LNCAP (cell line): Measurements from ENCODE around the gene STX2.

Source experiments
- TF ChIP-seq, protein P1 (sequence below): fragments of 450-650 bp; IDR thresholded peaks from 2 replicates; pipeline ENCODE4 v1.5.1; 2017; ENCODE audit warnings: mild to moderate bottlenecking

Gene STX2

DNA sequence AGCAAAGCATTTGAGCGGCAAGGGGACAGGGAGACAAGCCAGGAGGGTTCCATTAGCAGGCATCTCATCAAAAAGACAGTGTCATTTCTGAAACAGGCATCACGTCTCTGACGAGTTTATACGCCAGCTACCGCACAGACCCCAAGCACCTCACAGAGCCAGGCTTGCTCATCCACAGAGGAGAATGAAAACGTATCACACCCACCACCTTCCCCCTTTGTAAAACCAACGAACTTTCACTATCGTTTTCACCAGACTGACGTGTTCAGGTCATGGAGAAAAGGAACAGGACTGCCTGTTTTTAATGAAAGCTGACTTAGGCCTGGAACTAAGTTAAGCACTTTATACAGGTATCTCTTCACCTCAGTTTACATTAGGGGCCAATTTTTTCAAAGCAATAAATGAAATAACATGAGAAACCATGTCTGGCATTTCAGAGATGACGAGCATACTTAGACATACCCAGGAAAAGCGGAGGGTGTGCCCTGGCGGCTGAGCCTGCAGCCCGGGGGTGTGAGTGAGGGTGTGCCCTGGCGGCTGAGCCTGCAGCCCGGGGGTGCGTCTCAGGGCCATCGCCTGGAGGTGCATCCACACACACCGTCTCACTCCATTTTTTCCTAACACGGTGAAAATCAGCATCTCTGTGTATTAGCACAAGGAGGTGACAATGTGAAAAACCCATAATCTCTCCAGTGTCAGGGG lies 41.9 kb downstream of the STX2 start:
- TF ChIP-seq, protein P1, sequence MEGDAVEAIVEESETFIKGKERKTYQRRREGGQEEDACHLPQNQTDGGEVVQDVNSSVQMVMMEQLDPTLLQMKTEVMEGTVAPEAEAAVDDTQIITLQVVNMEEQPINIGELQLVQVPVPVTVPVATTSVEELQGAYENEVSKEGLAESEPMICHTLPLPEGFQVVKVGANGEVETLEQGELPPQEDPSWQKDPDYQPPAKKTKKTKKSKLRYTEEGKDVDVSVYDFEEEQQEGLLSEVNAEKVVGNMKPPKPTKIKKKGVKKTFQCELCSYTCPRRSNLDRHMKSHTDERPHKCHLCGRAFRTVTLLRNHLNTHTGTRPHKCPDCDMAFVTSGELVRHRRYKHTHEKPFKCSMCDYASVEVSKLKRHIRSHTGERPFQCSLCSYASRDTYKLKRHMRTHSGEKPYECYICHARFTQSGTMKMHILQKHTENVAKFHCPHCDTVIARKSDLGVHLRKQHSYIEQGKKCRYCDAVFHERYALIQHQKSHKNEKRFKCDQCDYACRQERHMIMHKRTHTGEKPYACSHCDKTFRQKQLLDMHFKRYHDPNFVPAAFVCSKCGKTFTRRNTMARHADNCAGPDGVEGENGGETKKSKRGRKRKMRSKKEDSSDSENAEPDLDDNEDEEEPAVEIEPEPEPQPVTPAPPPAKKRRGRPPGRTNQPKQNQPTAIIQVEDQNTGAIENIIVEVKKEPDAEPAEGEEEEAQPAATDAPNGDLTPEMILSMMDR: no peak

DNA sequence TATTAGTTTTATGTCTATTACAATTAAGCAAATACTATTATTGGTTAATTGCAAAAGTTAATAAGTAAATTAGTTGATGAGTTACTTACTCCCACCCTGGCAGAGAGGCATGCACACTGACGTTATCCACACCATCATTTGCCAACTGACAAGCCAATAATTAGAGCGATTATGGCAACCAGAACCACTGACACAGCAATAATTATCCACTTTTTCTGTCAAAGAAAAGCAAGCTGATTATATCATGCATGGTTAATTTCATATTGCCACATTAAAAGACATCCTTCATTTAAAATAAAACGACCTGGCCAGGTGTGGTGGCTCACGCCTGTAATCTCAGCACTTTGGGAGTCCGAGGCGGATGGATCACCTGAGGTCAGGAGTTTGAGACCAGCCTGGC lies 43.1 kb downstream of the STX2 start:
- TF ChIP-seq, protein P1: no peak

DNA sequence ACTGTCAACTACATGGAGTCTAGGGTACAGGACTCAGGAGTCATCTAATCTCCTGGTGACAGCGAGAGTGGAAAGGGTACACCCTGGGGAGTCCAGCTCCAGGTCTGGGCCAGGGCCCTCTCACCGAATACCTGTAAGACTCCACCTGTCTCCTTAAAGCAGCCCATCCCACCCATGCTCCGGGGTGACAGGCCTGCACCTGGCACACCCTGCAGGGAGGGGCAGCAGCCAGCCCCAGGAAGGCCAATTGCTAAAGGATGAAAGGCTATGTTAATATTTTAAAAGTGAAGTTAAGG lies 45.5 kb downstream of the STX2 start:
- TF ChIP-seq, protein P1: no peak

DNA sequence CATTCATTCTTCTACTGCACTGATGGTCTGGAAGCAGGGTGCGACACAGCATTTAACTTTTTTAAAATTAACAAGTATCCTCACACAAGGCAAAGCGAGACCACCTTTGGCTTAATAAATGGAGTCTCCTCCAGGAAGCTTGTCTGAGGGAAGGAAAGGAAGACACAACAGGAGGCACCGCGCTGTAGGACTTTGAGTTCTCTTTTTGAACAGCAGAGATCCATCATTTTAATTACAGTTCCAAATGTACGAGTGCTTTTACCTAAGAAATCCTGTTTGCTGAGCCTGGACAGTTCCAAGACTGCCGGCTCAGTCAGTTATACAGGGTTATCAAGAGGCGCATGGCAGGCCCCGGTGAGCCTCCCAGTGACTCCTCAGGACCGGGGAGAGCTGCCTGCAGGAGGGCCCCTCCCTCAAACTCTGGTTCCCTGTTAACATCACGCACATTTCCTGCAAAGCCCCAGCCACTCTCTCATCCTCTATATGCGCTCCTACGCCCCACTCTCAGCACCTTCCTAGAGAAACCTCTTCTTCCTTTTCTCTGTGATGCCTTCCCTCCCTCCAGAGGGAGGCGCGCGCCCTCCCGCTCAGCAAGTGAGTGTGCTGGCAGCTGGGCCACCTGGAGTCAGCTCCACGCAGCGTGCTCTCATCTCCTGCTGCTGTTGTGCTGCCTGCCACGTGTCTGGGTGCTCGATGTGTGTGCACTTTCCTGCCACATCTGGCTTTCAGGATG lies 46.1 kb downstream of the STX2 start:
- TF ChIP-seq, protein P1: no peak

- TF ChIP-seq, protein P1: no peak
Measured at GRCh38 chr12:130791629-130792028, 47.4 kb downstream of the STX2 start.

DNA sequence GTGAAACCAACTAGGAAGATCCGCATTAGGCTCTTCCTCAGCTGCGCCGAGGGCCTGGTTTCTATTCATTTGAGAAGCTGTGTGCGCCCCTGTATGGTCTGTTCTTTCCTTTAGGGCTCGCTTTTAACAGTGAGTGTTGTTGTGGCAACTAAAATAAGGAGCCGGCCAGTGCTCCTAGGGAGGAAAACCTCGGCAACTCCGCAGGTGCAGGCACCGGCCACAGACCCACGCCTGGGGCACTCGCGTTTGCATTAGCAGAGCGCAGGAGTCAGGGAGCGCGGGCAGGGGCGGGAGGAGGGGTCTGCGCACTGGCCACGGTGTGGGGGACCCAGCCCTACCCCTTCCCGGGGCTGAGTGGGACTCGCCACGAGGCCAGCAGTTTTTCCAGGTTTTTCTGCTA lies 50.5 kb downstream of the STX2 start:
- TF ChIP-seq, protein P1: no peak

GRCh38 chr12:130787445-130788410 lies 51.3 kb downstream of the STX2 start:
- TF ChIP-seq, protein P1: no peak
